ENCODE measurements around the gene SGCA. TPM values are rescaled to one million over a fixed set of nuclear protein-coding genes. Genes with fewer than 3 reads are reported as not detected.

Gene SGCA
- total and polyA plus RNA-seq, 2 donors (not counting 3 experiments of a cell fraction or from before 2014, with no cell fraction given): not detected

- peaks cover 76% of the 10 kb centered on the region for H3K79me2 ChIP-seq (ENCODE audit: control insufficient read depth, insufficient read depth, low read length)
- H3K9ac ChIP-seq (replicated peaks; ENCODE audit: extremely low read depth, insufficient read depth, low read length): no peak overlapping the region
- H3K27ac ChIP-seq (ENCODE audit: insufficient read depth, low read depth, low read length): no peak overlapping the region
- no peaks in the 10 kb centered on the region for H4K20me1 ChIP-seq (replicated peaks; ENCODE audit: control insufficient read depth, extremely low read depth, insufficient read depth, low read length)
- peaks cover 48% of the 10 kb centered on the region for H3K4me1 ChIP-seq (ENCODE audit: control insufficient read depth, extremely low read depth, insufficient read depth, low read length)
- no peaks in the 10 kb centered on the region for H3K9me1 ChIP-seq (replicated peaks; ENCODE audit: control insufficient read depth, extremely low read depth, insufficient read depth, low read length)
- ChIA-PET CTCF (interaction anchor here (1.5 kb wide), 1 partner anchor 13 kb away, joined by 5 read pairs; no protein-coding TSS in a partner anchor), POLR2A (no interaction called here)
- H3K4me3 ChIP-seq (replicated peaks in 1 of 3; ENCODE audit: insufficient read depth in 1 of 3, low read depth in 1 of 3, low read length in 3 of 3): no peak overlapping the region
- dilution Hi-C loops (cut with MboI; ENCODE audit: extremely low pct_ligation_motif_present, low sequenced_read_pairs) (no loop called here), intact Hi-C loops (cut with micrococcal nuclease) (no loop called here)
- no peak for FAIRE-seq
- H3K27me3 ChIP-seq (ENCODE audit: control insufficient read depth in 2 of 2, insufficient read depth in 2 of 2, low read length in 2 of 2): no peaks in the 10 kb centered on the region
- no peaks in the 10 kb centered on the region for H3K9me3 ChIP-seq (replicated peaks; ENCODE audit: control insufficient read depth, insufficient read depth, low read length)
- H2AFZ ChIP-seq (ENCODE audit: low read depth, low read length): no peak overlapping the region
- peaks cover 0 to 32% of the 10 kb centered on the region in 2 experiments for H3K36me3 ChIP-seq (ENCODE audit: control insufficient read depth in 2 of 2, extremely low read depth in 1 of 2, insufficient read depth in 2 of 2, low read length in 2 of 2)
- TF ChIP-seq MAX (IDR thresholded peaks at IDR 0.05; ENCODE audit: insufficient read depth, insufficient read length) (no peak), GATA2 (IDR thresholded peaks at IDR 0.05; ENCODE audit: insufficient read depth, insufficient read length, low read depth, low read length) (no peak), POLR2AphosphoS5 (IDR thresholded peaks at IDR 0.05; ENCODE audit: insufficient read depth, low read depth, low read length) (no peak), EZH2 (IDR thresholded peaks at IDR 0.05; ENCODE audit: borderline replicate concordance, low read depth, low read length, severe bottlenecking) (no peak), POLR2A (IDR thresholded peaks at IDR 0.05; ENCODE audit: low read depth, low read length) (no peak), CTCF (IDR thresholded peaks at IDR 0.05; ENCODE audit: extremely low read depth in 1 of 2, insufficient read depth in 1 of 2, low read depth in 1 of 2, low read length in 2 of 2) (no peak), FOS (IDR thresholded peaks at IDR 0.05; ENCODE audit: borderline replicate concordance, insufficient read depth, low read length) (no peak), JUN (IDR thresholded peaks at IDR 0.05; ENCODE audit: borderline replicate concordance, insufficient read depth, insufficient read length, low read depth) (no peak), MYC (IDR thresholded peaks at IDR 0.05; ENCODE audit: low read depth, low read length) (no peak)
- H3K4me2 ChIP-seq (ENCODE audit: insufficient read depth, low read length): no peak overlapping the region
- no peak for DNase-seq (ENCODE audit: low read depth, low spot score)
- no TSS peak for BruUV-seq (replicated peaks)
Measured at GRCh38 chr17:50144845-50145531, 20.8 kb upstream of the SGCA start.

Measured in endothelial cell of umbilical vein (primary cell).